Vagina (tissue), 2 donors: ENCODE measurements around the gene ACVR1. TPM values are rescaled to one million over a fixed set of nuclear protein-coding genes. Genes with fewer than 3 reads are reported as not detected.

ENCODE experiments used
- DNase-seq, 2 donors: peaks; one replicate each; pipeline ENCODE4 v3.0.0-alpha.2; 2017; ENCODE audit errors: extremely low spot score in 2 of 2
- H3K27ac ChIP-seq: fragments of 200-600 bp; sonication (generic); one replicate; pipeline ENCODE4 v1.5.1; 2019
- H3K27me3 ChIP-seq: fragments of 200-600 bp; sonication (generic); one replicate; pipeline ENCODE4 v1.5.1; 2019
- H3K36me3 ChIP-seq, 2 donors: fragments of 200-600 bp; sonication (generic); one replicate each; pipeline ENCODE4 v1.5.1; 2017 to 2019
- H3K4me1 ChIP-seq: fragments of 200-600 bp; sonication (generic); one replicate; pipeline ENCODE4 v1.5.1; 2019
- H3K4me3 ChIP-seq, 2 donors: fragments of 200-600 bp; sonication (generic); 1 replicate in 1 of 2; 2 replicates in 1 of 2; pipeline ENCODE4 v1.5.1; 2016 to 2019
- H3K9me3 ChIP-seq: fragments of 200-600 bp; sonication (generic); one replicate; pipeline ENCODE4 v1.5.1; 2019
- POLR2A ChIP-seq, 2 donors: fragments of 450-650 bp; IDR thresholded peaks; one replicate each; pipeline ENCODE4 v1.6.1; 2017; ENCODE audit warnings: antibody characterized with exemption in 2 of 2, mild to moderate bottlenecking in 2 of 2, moderate library complexity in 2 of 2
- POLR2AphosphoS5 ChIP-seq, 2 donors: sonication (generic); formaldehyde crosslinking; IDR thresholded peaks; one replicate each; pipeline ENCODE4 v1.9.0; 2017; ENCODE audit warnings: antibody characterized with exemption in 2 of 2, mild to moderate bottlenecking in 2 of 2, low read depth in 1 of 2; ENCODE audit not compliant: insufficient read depth in 1 of 2
- intact Hi-C: fragments of 100-400 bp; cut with DNase I; formaldehyde crosslinking; loops from one replicate; pipeline ENCODE4 v1.15.1; 2023
- total RNA-seq: library from RNA; depleted of rRNA; stranded (reverse); fragments of >200 nt; gene quantifications from one replicate; pipeline ENCODE4 v1.2.3, GENCODE V29; 2016
- TF ChIP-seq, protein P1 (sequence below), 3 experiments: fragments of 450-650 bp in 2 of 3; fragments of 200-600 bp in 1 of 3; sonication (generic) in 1 of 3; IDR thresholded peaks; one replicate each; pipeline ENCODE4 v1.5.1; 2017 to 2019; ENCODE audit warnings: antibody characterized with exemption in 3 of 3, mild to moderate bottlenecking in 2 of 3, moderate library complexity in 2 of 3

The ACVR1 gene
- total RNA-seq, 1 donor from 2014 or later, result 25.8 TPM

DNA sequence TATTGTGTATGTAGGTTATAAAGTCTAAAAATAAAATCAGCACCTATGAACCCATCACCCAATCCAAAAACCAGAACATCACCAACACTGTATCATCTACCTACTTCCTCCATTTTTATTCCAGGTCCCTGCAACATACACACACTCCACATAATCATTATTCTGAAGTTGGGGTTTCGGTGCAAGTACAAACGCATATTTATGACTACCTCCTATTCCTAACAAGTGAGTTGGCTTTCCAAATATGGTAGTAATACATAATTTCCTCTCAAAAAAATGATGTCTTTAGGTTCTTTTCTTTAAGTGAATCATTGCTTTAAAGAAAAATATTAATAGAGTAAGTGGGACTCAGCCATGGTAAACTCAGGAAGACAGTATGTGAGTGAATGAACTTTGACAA is 3.3 kb downstream of the ACVR1 start:
- Histone ChIP-seq H3K36me3 (no peaks in the 10 kb centered on the region), H3K9me3 (no peaks in the 10 kb centered on the region), H3K27ac (no peak overlapping the region), H3K4me1 (peaks cover 53% of the 10 kb centered on the region), H3K4me3 (no peak overlapping the region), H3K27me3 (no peaks in the 10 kb centered on the region)
- DNase-seq, result no peak
- intact Hi-C loops, result no loop called here
- TF ChIP-seq POLR2A (IDR thresholded peaks at IDR 0.05), result no peak
- TF ChIP-seq, protein P1, sequence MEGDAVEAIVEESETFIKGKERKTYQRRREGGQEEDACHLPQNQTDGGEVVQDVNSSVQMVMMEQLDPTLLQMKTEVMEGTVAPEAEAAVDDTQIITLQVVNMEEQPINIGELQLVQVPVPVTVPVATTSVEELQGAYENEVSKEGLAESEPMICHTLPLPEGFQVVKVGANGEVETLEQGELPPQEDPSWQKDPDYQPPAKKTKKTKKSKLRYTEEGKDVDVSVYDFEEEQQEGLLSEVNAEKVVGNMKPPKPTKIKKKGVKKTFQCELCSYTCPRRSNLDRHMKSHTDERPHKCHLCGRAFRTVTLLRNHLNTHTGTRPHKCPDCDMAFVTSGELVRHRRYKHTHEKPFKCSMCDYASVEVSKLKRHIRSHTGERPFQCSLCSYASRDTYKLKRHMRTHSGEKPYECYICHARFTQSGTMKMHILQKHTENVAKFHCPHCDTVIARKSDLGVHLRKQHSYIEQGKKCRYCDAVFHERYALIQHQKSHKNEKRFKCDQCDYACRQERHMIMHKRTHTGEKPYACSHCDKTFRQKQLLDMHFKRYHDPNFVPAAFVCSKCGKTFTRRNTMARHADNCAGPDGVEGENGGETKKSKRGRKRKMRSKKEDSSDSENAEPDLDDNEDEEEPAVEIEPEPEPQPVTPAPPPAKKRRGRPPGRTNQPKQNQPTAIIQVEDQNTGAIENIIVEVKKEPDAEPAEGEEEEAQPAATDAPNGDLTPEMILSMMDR (IDR thresholded peaks at IDR 0.05), result no peak
- no peak for TF ChIP-seq POLR2AphosphoS5 (IDR thresholded peaks at IDR 0.05; ENCODE audit: insufficient read depth in 1 of 2, low read depth in 1 of 2)

- H3K4me3 ChIP-seq, result no peak overlapping the region
- peaks cover 49% of the 10 kb centered on the region for H3K4me1 ChIP-seq
- no peak for DNase-seq
- H3K27me3 ChIP-seq, result no peaks in the 10 kb centered on the region
- no peak overlapping the region for H3K27ac ChIP-seq
- H3K9me3 ChIP-seq, result no peaks in the 10 kb centered on the region
- TF ChIP-seq POLR2A (IDR thresholded peaks at IDR 0.05) (no peak), POLR2AphosphoS5 (IDR thresholded peaks at IDR 0.05; ENCODE audit: insufficient read depth in 1 of 2, low read depth in 1 of 2) (no peak)
- TF ChIP-seq, protein P1 (IDR thresholded peaks at IDR 0.05), result no peak
- intact Hi-C loops, result no loop called here
- H3K36me3 ChIP-seq, result no peaks in the 10 kb centered on the region
Measured at GRCh38 chr2:157871415-157871814, 4.7 kb downstream of the ACVR1 start.

- Histone ChIP-seq H3K9me3 (no peaks in the 10 kb centered on the region), H3K4me3 (no peak overlapping the region), H3K4me1 (peaks cover 47% of the 10 kb centered on the region), H3K36me3 (no peaks in the 10 kb centered on the region), H3K27me3 (no peaks in the 10 kb centered on the region), H3K27ac (no peak overlapping the region)
- no peak for DNase-seq
- TF ChIP-seq POLR2AphosphoS5 (IDR thresholded peaks at IDR 0.05; ENCODE audit: insufficient read depth in 1 of 2, low read depth in 1 of 2) (no peak), POLR2A (IDR thresholded peaks at IDR 0.05) (no peak)
- TF ChIP-seq, protein P1 (IDR thresholded peaks at IDR 0.05), result no peak
- intact Hi-C loops, result no loop called here
Measured at GRCh38 chr2:157868993-157869392, 7.1 kb downstream of the ACVR1 start.

GRCh38 chr2:157867703-157868102 is 8.4 kb downstream of the ACVR1 start:
- intact Hi-C loops, result no loop called here
- no peak overlapping the region for H3K27ac ChIP-seq
- H3K27me3 ChIP-seq, result no peaks in the 10 kb centered on the region
- TF ChIP-seq, protein P1 (IDR thresholded peaks at IDR 0.05), result no peak
- TF ChIP-seq POLR2A (IDR thresholded peaks at IDR 0.05) (no peak), POLR2AphosphoS5 (IDR thresholded peaks at IDR 0.05; ENCODE audit: insufficient read depth in 1 of 2, low read depth in 1 of 2) (no peak)
- H3K36me3 ChIP-seq, result no peaks in the 10 kb centered on the region
- peaks cover 34% of the 10 kb centered on the region for H3K4me1 ChIP-seq
- H3K9me3 ChIP-seq, result no peaks in the 10 kb centered on the region
- DNase-seq, result no peak
- no peak overlapping the region for H3K4me3 ChIP-seq

DNA sequence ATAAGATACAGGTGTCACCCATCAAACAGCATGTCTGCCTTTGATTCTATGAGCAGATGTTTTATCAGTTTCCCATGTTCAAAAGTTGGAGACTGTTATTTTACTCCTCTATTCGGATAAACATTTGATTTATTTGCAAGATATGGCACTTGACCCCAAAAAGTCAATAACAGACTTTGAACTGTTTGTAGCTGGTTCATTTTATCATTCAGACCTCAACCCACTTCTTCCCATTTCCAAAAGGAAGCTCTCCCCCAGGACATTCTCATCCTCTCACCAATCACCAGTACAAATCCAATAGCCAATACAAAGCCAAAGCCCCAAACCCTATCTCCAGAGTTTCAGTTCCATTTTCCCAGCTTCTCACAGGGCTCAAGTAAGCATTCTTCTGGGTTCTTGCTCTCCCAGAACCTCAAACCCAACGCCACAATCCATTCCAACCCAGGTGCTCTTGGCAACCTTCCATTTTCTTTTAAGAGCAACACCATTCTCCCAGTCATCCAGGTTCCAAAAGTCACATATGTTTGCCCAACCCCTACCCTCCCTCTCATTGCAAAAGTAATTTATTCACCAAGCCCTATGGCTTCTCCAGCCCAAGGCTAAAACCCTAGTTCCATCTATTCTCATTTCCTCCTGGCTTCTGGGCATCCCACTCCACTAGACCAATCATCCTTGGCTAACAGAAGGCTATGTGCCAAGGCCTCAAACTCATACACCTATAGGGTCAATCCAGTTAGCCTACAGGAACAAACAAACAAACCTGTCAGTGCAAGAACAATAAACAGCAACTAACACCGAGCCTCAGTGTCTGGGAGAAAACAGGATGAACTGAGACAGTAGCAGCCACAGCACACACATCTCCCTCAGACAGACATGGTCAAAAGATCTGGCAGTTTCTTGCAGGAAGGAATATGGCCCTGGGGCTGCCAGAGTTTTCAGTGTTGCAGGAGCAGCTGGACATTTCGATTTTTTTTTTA is 9.2 kb downstream of the ACVR1 start:
- TF ChIP-seq, protein P1 (IDR thresholded peaks at IDR 0.05), result no peak
- no peak for TF ChIP-seq POLR2A (IDR thresholded peaks at IDR 0.05)
- no peak for TF ChIP-seq POLR2AphosphoS5 (IDR thresholded peaks at IDR 0.05; ENCODE audit: insufficient read depth in 1 of 2, low read depth in 1 of 2)
- no peaks in the 10 kb centered on the region for H3K9me3 ChIP-seq
- H3K36me3 ChIP-seq, result no peaks in the 10 kb centered on the region
- H3K27me3 ChIP-seq, result no peaks in the 10 kb centered on the region
- peaks cover 26% of the 10 kb centered on the region for H3K4me1 ChIP-seq
- no peak overlapping the region for H3K27ac ChIP-seq
- intact Hi-C loops, result no loop called here
- no peak overlapping the region for H3K4me3 ChIP-seq
- no peak for DNase-seq
